ENCODE measurements around the gene AHSG.

Gene AHSG

GRCh38 chr3:186670155-186670554, 57.3 kb downstream of the AHSG start:
- Histone ChIP-seq H3K36me3 (ENCODE audit: insufficient read depth, low read length) (no peaks in the 10 kb centered on the region), H3K4me2 (ENCODE audit: low read depth, low read length, poor library complexity, severe bottlenecking) (no peak overlapping the region), H3K9ac (ENCODE audit: low read depth, low read length, poor library complexity, severe bottlenecking) (no peak overlapping the region), H3K9me2 (replicated peaks; ENCODE audit: low read depth, low read length) (no peaks in the 10 kb centered on the region), H4K20me1 (ENCODE audit: insufficient read depth, low read length, poor library complexity, severe bottlenecking) (no peaks in the 10 kb centered on the region), H3F3A (ENCODE audit: low read depth) (no peaks in the 10 kb centered on the region), H3K9me3 (ENCODE audit: insufficient read depth, low read depth, low read length) (no peaks in the 10 kb centered on the region), H3K79me2 (ENCODE audit: insufficient read depth, low read length) (no peaks in the 10 kb centered on the region), H3K4me3 (ENCODE audit: low read length, poor library complexity, severe bottlenecking) (no peak overlapping the region), H3K27me3 (ENCODE audit: insufficient read depth, low read length, poor library complexity, severe bottlenecking) (no peaks in the 10 kb centered on the region), H3K4me1 (ENCODE audit: insufficient read depth, low read length, poor library complexity, severe bottlenecking) (no peaks in the 10 kb centered on the region), H2AFZ (ENCODE audit: low read length) (no peak overlapping the region)
- no peak for TF ChIP-seq EZH2phosphoT487 (IDR thresholded peaks at IDR 0.05; ENCODE audit: borderline replicate concordance)
- TF ChIP-seq, protein P1, sequence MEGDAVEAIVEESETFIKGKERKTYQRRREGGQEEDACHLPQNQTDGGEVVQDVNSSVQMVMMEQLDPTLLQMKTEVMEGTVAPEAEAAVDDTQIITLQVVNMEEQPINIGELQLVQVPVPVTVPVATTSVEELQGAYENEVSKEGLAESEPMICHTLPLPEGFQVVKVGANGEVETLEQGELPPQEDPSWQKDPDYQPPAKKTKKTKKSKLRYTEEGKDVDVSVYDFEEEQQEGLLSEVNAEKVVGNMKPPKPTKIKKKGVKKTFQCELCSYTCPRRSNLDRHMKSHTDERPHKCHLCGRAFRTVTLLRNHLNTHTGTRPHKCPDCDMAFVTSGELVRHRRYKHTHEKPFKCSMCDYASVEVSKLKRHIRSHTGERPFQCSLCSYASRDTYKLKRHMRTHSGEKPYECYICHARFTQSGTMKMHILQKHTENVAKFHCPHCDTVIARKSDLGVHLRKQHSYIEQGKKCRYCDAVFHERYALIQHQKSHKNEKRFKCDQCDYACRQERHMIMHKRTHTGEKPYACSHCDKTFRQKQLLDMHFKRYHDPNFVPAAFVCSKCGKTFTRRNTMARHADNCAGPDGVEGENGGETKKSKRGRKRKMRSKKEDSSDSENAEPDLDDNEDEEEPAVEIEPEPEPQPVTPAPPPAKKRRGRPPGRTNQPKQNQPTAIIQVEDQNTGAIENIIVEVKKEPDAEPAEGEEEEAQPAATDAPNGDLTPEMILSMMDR (conservative IDR thresholded peaks at IDR 0.05; ENCODE audit: low read length), result no peak

Measured in Loucy (cell line).